HCT116 (cell line): ENCODE data around the gene PARP2.

ENCODE experiments used
- CTCF ChIP-seq, 3 experiments: fragments of 200-600 bp in 1 of 3; sonication (generic) in 1 of 3; IDR thresholded peaks in 2 of 3; conservative IDR thresholded peaks in 1 of 3; 2 replicates each; pipeline ENCODE4 v1.5.1; 2012 to 2017; ENCODE audit warnings: low read depth in 2 of 3, low read length in 2 of 3, antibody characterized with exemption in 1 of 3, borderline replicate concordance in 1 of 3, control low read depth in 1 of 3, mild to moderate bottlenecking in 1 of 3, mixed read lengths in 1 of 3, mixed run types in 1 of 3, moderate library complexity in 1 of 3; ENCODE audit not compliant: insufficient read depth in 1 of 3
- YY1 ChIP-seq: IDR thresholded peaks from 2 replicates; pipeline ENCODE4 v1.6.1; 2011; ENCODE audit warnings: low read length, low read depth, moderate library complexity, mild to moderate bottlenecking; ENCODE audit not compliant: insufficient replicate concordance; ENCODE audit errors: extremely low read depth
- TF ChIP-seq, protein P1 (sequence below): IDR thresholded peaks from 2 replicates; pipeline ENCODE4 v1.6.1; 2012

DNA sequence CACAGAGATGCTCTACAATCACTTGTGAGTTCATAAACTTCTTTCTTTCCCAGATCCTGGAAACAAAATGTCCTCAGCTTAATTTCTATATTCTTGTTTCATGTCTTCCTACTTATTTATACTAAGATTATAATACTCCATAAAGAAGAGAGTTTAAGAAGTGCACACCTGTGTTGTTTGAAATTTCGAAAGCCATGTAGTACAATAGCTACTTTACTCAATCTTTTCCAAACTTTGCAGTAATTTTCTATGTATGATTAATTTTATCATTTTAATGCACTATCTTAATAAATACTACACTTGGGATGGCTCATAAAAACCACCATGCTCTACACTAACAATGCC, 37.4 kb upstream of the PARP2 start:
- TF ChIP-seq, protein P1, sequence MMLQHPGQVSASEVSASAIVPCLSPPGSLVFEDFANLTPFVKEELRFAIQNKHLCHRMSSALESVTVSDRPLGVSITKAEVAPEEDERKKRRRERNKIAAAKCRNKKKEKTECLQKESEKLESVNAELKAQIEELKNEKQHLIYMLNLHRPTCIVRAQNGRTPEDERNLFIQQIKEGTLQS: no peak
- TF ChIP-seq YY1 (no peak), CTCF (IDR thresholded peaks at IDR 0.05 in 2 of 3, conservative IDR thresholded peaks at IDR 0.05 in 1 of 3; ENCODE audit: borderline replicate concordance in 1 of 3, insufficient read depth in 1 of 3, low read depth in 2 of 3, low read length in 2 of 3) (no peak)
